Superior temporal gyrus (tissue), 1 donor: ENCODE results near the gene CTLA4.
A peak's percentile ranks its signal among the peaks of the same experiment; 100 is the strongest.

Source experiments
- DNase-seq: peaks from one replicate; pipeline ENCODE4 v3.0.0-alpha.2; 2016; ENCODE audit errors: extremely low spot score

Gene CTLA4

GRCh38 chr2:203891474-203891873 is 23.9 kb downstream of the CTLA4 start:
- DNase-seq = no peak

- DNase-seq = no peak
These were observed 24.6 kb downstream of the CTLA4 start for GRCh38 chr2:203892207-203892606.

- DNase-seq = peak; percentile 88
These were observed 25.8 kb downstream of the CTLA4 start for GRCh38 chr2:203893401-203893800.

- no peak for DNase-seq
These were observed 26.3 kb downstream of the CTLA4 start for GRCh38 chr2:203893840-203894239.

GRCh38 chr2:203894262-203894661 is 26.7 kb downstream of the CTLA4 start:
- no peak for DNase-seq

- DNase-seq = no peak
These were observed 30.0 kb downstream of the CTLA4 start for GRCh38 chr2:203897544-203897943.

- no peak for DNase-seq
These were observed 31.1 kb downstream of the CTLA4 start for GRCh38 chr2:203898657-203899056.

- DNase-seq = no peak
These were observed 32.7 kb downstream of the CTLA4 start for GRCh38 chr2:203900253-203900652.

- no peak for DNase-seq
These were observed 36.5 kb downstream of the CTLA4 start for GRCh38 chr2:203904022-203904421.

GRCh38 chr2:203905656-203906055 is 38.1 kb downstream of the CTLA4 start:
- DNase-seq = no peak

- no peak for DNase-seq
These were observed 40.7 kb downstream of the CTLA4 start for GRCh38 chr2:203908066-203908796.

GRCh38 chr2:203908797-203909185 is 41.2 kb downstream of the CTLA4 start:
- DNase-seq = no peak

- peak; percentile 88 for DNase-seq
These were observed 41.8 kb downstream of the CTLA4 start for GRCh38 chr2:203909261-203909967.

- DNase-seq = no peak
These were observed 42.4 kb downstream of the CTLA4 start for GRCh38 chr2:203909974-203910373.

GRCh38 chr2:203913947-203914346 is 46.4 kb downstream of the CTLA4 start:
- no peak for DNase-seq

- no peak for DNase-seq
These were observed 47.1 kb downstream of the CTLA4 start for GRCh38 chr2:203914546-203915182.

GRCh38 chr2:203915256-203915655 is 47.7 kb downstream of the CTLA4 start:
- no peak for DNase-seq

GRCh38 chr2:203916756-203917155 is 49.2 kb downstream of the CTLA4 start:
- no peak for DNase-seq

- no peak for DNase-seq
These were observed 50.7 kb downstream of the CTLA4 start for GRCh38 chr2:203918264-203918663.

GRCh38 chr2:203918839-203919238 is 51.3 kb downstream of the CTLA4 start:
- no peak for DNase-seq
